A673 (cell line): ENCODE results near the gene GRM3.
A peak's percentile ranks its signal among the peaks of the same experiment; 100 is the strongest.

ENCODE experiments used
- EZH2 ChIP-seq: fragments of 200-600 bp; sonication (generic); IDR thresholded peaks from 2 replicates; pipeline ENCODE4 v1.6.1; 2017; ENCODE audit warnings: borderline replicate concordance, low read depth, mild to moderate bottlenecking, mixed read lengths, antibody characterized with exemption, low read length; ENCODE audit not compliant: poor library complexity, severe bottlenecking
- TF ChIP-seq, protein P1 (sequence below): fragments of 300-800, 200-600 bp; sonication (generic); conservative IDR thresholded peaks from 2 replicates; pipeline ENCODE4 v1.5.1; 2017; ENCODE audit warnings: low read depth, mild to moderate bottlenecking, antibody characterized with exemption, low read length, moderate library complexity, mixed read lengths

DNA sequence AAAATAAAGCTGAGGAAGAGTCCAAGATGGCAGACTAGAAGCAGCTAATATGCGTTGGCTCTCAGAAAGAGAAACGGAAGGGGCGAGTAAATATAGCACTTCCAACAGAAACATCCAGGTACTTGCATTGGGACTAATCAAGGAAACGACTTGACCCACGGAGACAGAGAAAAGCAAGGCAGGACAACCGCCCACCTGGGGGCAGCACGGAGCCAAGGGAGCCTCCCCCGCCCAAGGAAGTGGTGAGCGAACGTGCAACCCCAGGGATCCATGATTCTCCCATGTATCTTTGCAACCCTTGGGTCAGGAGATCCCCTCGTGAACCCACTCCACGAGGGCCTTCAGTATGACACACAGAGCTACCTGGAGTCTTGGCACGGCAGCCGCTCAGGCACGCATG is 45.4 kb upstream of the GRM3 start:
- TF ChIP-seq, protein P1, sequence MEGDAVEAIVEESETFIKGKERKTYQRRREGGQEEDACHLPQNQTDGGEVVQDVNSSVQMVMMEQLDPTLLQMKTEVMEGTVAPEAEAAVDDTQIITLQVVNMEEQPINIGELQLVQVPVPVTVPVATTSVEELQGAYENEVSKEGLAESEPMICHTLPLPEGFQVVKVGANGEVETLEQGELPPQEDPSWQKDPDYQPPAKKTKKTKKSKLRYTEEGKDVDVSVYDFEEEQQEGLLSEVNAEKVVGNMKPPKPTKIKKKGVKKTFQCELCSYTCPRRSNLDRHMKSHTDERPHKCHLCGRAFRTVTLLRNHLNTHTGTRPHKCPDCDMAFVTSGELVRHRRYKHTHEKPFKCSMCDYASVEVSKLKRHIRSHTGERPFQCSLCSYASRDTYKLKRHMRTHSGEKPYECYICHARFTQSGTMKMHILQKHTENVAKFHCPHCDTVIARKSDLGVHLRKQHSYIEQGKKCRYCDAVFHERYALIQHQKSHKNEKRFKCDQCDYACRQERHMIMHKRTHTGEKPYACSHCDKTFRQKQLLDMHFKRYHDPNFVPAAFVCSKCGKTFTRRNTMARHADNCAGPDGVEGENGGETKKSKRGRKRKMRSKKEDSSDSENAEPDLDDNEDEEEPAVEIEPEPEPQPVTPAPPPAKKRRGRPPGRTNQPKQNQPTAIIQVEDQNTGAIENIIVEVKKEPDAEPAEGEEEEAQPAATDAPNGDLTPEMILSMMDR, result peak; percentile 59
- TF ChIP-seq EZH2, result no peak
